ENCODE results near the gene TLK2.

The TLK2 gene

DNA sequence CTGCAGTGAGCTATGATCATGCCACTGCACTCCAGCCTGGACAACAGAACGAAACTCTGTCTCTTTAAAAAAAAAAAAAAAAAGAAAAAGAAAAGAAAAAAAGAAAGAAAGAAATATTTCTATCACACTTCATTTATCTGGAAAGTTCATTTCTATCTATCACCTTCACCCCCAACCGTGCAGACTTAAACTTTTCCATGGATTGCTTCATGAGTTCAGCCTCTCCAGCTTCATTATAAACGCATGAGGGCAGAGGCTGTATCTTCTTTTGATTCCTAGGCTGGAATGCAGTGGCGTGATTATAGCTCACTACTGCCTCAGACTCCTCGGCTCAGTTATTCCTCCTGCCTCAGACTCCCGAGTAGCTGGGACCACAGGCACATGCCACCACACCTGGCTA is 177.0 kb downstream of the TLK2 start:
- DNase-seq (ENCODE audit: low read depth): no peak

DNA sequence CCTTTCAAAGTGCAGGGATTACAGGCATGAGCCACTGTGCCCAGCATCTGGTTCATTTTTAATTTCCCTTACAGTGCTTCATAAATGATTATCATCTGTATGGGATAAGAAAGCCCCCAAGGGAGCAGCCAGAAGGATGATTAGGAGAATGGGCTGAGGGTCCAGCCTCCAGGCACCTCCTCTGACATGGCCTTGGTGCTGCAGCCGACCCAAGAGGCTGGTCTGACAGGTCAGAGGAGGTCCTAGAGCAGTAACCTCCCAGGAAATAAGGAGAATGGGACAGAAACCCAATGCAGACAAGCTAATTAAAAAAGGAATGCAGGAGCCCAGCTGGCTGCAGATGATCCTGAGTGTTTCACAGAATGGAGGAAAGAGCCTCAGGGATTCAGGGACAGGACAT is 177.8 kb downstream of the TLK2 start:
- no peak for DNase-seq (ENCODE audit: low read depth)

DNA sequence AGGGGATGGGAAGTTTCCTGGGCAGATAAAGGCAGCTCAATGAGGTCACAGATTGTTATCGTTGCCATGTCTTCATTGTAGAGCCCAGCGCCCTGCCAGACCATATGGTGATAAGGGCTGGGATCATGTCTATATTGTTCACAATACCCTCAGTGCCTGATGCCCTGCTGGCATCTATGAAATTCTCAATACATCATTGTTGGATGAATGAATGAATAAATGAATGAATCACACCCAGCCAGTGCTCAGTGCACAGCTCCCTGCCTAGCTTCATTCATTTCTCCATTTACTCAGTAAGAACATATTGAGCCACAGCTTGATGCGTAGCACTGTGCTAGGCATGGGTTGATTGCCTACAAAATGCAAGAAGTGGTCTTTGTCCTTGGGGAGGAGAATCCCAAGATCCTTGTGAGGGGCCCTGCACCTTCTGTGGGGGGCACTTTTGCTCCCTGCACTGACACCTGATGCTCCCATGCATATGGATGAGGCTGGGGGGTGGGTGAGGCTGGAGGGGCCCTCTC is 178.6 kb downstream of the TLK2 start:
- DNase-seq (ENCODE audit: low read depth): no peak

DNA sequence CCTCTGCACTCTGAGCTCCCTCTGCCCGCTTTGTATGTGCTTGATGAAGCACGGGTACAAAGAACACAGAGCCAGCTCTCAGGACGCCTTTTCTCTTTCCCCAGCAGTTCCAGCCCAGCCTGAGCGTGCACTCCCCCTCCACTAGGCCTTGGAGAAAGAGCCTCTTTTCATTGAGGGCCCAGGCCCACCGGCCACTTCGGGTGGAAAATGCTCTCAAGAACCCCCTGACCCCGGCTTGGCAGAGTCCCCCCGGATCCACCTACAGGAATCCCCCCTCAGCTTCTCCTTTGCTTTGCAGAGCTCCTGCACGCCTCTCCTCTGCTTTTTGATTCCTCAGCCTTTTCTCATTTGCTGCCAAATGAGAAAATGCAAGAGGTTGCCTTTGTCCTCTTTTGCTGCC is 179.1 kb downstream of the TLK2 start:
- DNase-seq (ENCODE audit: low read depth): no peak

DNA sequence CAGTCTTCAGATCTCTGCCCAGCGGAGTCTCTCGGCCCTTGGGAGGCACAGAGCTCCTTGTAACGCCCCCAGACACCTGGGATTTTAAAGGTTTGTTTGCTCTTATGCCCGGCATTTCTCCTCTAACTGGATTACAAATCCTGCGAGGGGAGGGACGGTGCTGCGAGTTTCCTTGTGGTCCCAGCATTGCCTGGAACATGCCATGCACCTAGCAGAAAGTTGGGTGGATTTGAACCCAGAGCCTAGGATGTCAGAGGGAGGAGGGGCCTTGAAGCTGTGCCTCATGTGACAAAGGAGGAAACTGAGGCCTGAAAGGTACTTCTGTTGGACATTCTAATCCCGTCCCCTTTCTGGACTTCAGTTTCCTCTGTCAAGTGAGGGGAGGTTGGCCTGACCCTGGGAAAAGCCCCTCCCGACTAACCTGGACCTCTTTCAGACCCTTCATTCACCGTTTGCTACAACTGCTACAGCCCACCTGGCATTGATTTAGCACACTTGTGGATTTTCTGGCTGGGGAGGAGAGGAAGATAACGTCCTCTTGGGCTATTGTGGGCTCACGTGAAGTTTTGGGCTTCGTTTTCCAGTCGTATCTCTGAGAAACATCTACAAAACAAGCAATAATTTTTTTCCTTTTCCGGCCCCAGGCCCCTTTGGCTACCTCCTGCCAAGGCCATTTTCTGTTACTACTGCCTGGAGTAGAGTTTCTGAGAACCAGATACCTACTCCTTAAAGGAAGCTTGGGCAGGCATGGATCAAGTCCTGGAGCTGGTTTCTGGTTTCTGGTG is 179.7 kb downstream of the TLK2 start:
- DNase-seq (ENCODE audit: low read depth): no peak

DNA sequence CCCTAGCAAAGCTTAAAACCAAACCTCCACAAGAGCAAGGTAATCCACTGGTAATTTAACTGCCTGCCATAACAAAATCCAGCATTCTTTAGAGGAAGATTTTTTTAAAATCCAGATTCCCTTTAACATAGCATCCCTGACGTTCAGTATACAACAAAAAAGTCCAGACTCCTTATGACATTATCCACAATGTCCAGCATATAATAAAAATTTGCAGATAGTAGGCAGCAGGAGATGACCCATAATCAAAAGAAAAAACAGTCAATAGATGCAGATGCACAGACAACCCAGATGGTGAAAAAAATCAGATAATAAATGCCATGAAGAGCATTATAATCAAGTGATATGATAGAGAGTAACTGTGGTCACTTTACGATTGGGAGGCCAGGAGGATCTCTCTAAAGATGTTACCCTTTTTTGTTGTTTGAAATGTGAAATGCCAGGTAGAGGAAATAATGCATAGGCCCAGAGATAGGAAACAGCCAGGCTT is 182.0 kb downstream of the TLK2 start:
- no peak for DNase-seq (ENCODE audit: low read depth)

DNA sequence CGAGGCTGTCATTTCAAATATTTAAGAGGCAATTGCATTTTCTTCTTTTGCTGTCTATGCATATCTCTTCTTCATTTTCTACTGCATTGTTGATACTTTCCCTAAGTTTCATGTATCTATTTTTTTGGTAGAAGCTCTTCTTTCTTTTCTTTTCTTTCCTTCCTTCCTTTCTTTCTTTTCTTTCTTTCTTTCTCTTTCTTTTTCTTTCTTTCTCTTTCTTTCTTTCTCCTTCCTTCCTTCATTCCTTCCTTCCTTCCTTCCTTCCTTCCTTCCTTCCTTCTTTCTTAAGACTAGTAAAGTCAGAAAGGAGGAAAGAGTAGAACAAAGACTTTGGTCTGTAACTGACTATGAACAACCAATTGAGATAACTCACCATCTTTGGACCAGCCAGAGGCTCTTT is 182.7 kb downstream of the TLK2 start:
- no peak for DNase-seq (ENCODE audit: low read depth)

DNA sequence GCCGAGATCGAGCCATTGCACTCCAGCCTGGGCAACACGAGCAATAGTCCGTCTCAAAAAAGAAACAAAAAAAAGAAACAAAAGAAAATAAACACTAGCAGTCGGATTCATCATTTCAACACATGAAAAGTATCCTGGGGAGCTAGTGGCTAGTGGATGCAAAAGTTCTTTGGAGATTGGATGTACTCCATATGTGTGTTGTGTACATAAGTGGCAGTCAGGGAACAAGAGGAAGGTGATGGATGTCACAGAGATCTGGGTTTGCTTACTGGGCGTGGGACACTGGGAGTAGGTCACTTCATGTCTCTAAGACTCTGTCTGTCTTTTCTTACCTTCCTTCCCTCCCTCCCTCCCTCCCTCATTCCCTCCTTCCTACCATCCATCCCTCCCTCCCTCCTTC is 184.2 kb downstream of the TLK2 start:
- no peak for DNase-seq (ENCODE audit: low read depth)

Measured in stimulated activated CD8-positive, alpha-beta memory T cell treated with anti-CD3 and anti-CD28 coated beads, Interleukin-12 subunit alpha, Interleukin-12 subunit beta, amount 100 ng/mL, for 4 hours (primary cell).